GM12878 (cell line): Measurements from ENCODE around the gene ATP12A. TPM values are rescaled to one million over a fixed set of nuclear protein-coding genes. Genes with fewer than 3 reads are reported as not detected.

Source experiments
- BACH1 ChIP-seq: fragments of 450-650 bp; IDR thresholded peaks from 2 replicates; pipeline ENCODE4 v1.6.1; 2017; ENCODE audit warnings: mild to moderate bottlenecking, borderline replicate concordance
- E4F1 ChIP-seq: fragments of 450-650 bp; IDR thresholded peaks from 2 replicates; pipeline ENCODE4 v1.6.1; 2018; ENCODE audit warnings: borderline replicate concordance, mild to moderate bottlenecking; ENCODE audit not compliant: partially characterized antibody
- PKNOX1 ChIP-seq: fragments of 450-650 bp; IDR thresholded peaks from 2 replicates; pipeline ENCODE4 v1.6.1; 2016; ENCODE audit warnings: mild to moderate bottlenecking
- PRDM15 ChIP-seq: fragments of 450-650 bp; formaldehyde crosslinking; IDR thresholded peaks from 2 replicates; pipeline ENCODE4 v1.4.0; 2020; ENCODE audit warnings: mild to moderate bottlenecking, moderate library complexity
- polyA plus RNA-seq, 11 experiments: library from polyadenylated mRNA; depleted of rRNA in 4 of 11; unstranded in 6 of 11; stranded (reverse) in 5 of 11; fragments of >200 nt; fragmentation: Nextera tagmentation in 4 of 11; fragmentation: Illumina TruSeq in 1 of 11; extraction: Ambion mirVana in 4 of 11; extraction: Trizol in 1 of 11; gene quantifications; 1 replicate in 1 of 11; 2 replicates in 10 of 11; pipeline versions ENCODE4 v1.2.1 to v1.2.3, GENCODE V29; 2011 to 2016; ENCODE audit warnings: inconsistent platforms in 2 of 11, missing spikeins in 2 of 11, low read depth in 1 of 11
- total RNA-seq, 4 experiments: library from RNA; depleted of rRNA in 3 of 4; stranded (reverse); fragments of >200 nt in 3 of 4; fragmentation: Illumina TruSeq in 1 of 4; extraction: Trizol in 1 of 4; gene quantifications; 2 replicates each; pipeline versions ENCODE4 v1.2.1 to v1.2.3, GENCODE V29; 2013 to 2021

Gene ATP12A
- total and polyA plus RNA-seq, 10 of the 15 experiments (the other 5 are each of a cell fraction or from before 2014, with no cell fraction given) = 0.02 to 0.08 (median 0.04) TPM; not detected in 6

- TF ChIP-seq PKNOX1 (no peak), PRDM15 (CRISPR knock-in tag) (no peak), E4F1 (no peak), BACH1 (no peak)
- TF ChIP-seq, all 136 proteins: peak for 0
Measured at GRCh38 chr13:24668955-24669582, 11.1 kb upstream of the ATP12A start (continued).
